H1 (cell line): ENCODE measurements around the gene POLDIP2. TPM values are rescaled to one million over a fixed set of nuclear protein-coding genes. Genes with fewer than 3 reads are reported as not detected.

Experiments
- CTCF ChIA-PET: fragments of 300-600 bp; sonication (Branson Sonifier 250); formaldehyde crosslinking; loops from one replicate; lab custom pipeline; 2021; ENCODE audit not compliant: partially characterized antibody; lab: Charles Lee
- POLR2A ChIA-PET: fragments of 300-600 bp; sonication (Branson Sonifier 250); formaldehyde crosslinking; loops from one replicate; lab custom pipeline; 2021; ENCODE audit warnings: inconsistent platforms; ENCODE audit not compliant: partially characterized antibody; lab: Charles Lee
- DNase-seq, 2 experiments: peaks; one replicate each; pipeline versions ENCODE4 v3.0.0 to v3.0.0-alpha.2; 2010 to 2022; ENCODE audit warnings: low spot score in 2 of 2, low read depth in 1 of 2, mixed read lengths in 1 of 2
- FAIRE-seq: peaks from 2 replicates; lab custom pipeline; 2011; peaks lifted over from hg19 to GRCh38; lab: Jason Lieb, UNC
- H2AFZ ChIP-seq: 2 replicates; pipeline ENCODE4 v1.8.1; 2012; ENCODE audit warnings: low read length, inconsistent platforms
- H2AK5ac ChIP-seq: 2 replicates; pipeline ENCODE4 v1.6.1; 2013; ENCODE audit warnings: low read depth, low read length
- H2BK120ac ChIP-seq: replicated peaks from 2 replicates; pipeline ENCODE3; 2013; ENCODE audit warnings: low read depth, low read length, inconsistent platforms
- H2BK12ac ChIP-seq: 2 replicates; pipeline ENCODE4 v1.6.1; 2013; ENCODE audit warnings: low read depth, low read length
- H2BK15ac ChIP-seq: 2 replicates; pipeline ENCODE4 v1.6.1; 2013; ENCODE audit warnings: low read length
- H2BK20ac ChIP-seq: 2 replicates; pipeline ENCODE4 v1.6.1; 2013; ENCODE audit warnings: low read length
- H2BK5ac ChIP-seq: 2 replicates; pipeline ENCODE4 v1.6.1; 2013; ENCODE audit warnings: low read depth, low read length
- H3K14ac ChIP-seq: 2 replicates; pipeline ENCODE4 v1.6.1; 2013; ENCODE audit warnings: inconsistent platforms; ENCODE audit not compliant: insufficient read length
- H3K18ac ChIP-seq: 2 replicates; pipeline ENCODE4 v1.6.1; 2013; ENCODE audit warnings: low read length; ENCODE audit errors: extremely low read depth
- H3K23ac ChIP-seq: 2 replicates; pipeline ENCODE4 v1.6.1; 2013; ENCODE audit warnings: inconsistent platforms; ENCODE audit not compliant: insufficient read length
- H3K23me2 ChIP-seq: 2 replicates; pipeline ENCODE4 v1.6.1; 2013; ENCODE audit warnings: low read depth, low read length
- H3K27ac ChIP-seq: 2 replicates; pipeline ENCODE4 v1.6.1; 2011; ENCODE audit warnings: low read depth, low read length, inconsistent platforms
- H3K27me3 ChIP-seq, 4 experiments: replicated peaks in 1 of 4; 1 replicate in 1 of 4; 2 replicates in 3 of 4; pipeline versions ENCODE4 v1.6.1 to v1.8.1; 2011 to 2013; ENCODE audit warnings: low read length in 3 of 4, mild to moderate bottlenecking in 3 of 4, inconsistent platforms in 2 of 4, mixed read lengths in 2 of 4, moderate library complexity in 1 of 4; ENCODE audit not compliant: control insufficient read depth in 3 of 4, insufficient read depth in 3 of 4; ENCODE audit errors: extremely low read depth in 1 of 4
- H3K36me3 ChIP-seq, 4 experiments: 2 replicates each; pipeline versions ENCODE4 v1.6.1 to v1.8.1; 2011 to 2013; ENCODE audit warnings: mild to moderate bottlenecking in 4 of 4, low read length in 3 of 4, moderate library complexity in 2 of 4, control low read depth in 1 of 4, inconsistent platforms in 1 of 4; ENCODE audit not compliant: insufficient read depth in 4 of 4, control insufficient read depth in 2 of 4
- H3K4ac ChIP-seq: replicated peaks from 2 replicates; pipeline ENCODE3; 2013; ENCODE audit warnings: low read length, low read depth, mixed read lengths, inconsistent platforms; ENCODE audit not compliant: insufficient read length
- H3K4me1 ChIP-seq, 4 experiments: replicated peaks in 1 of 4; 1 replicate in 1 of 4; 2 replicates in 3 of 4; pipeline versions ENCODE4 v1.6.1 to v1.8.1; 2011 to 2013; ENCODE audit warnings: low read length in 3 of 4, inconsistent platforms in 2 of 4, mixed read lengths in 1 of 4; ENCODE audit not compliant: insufficient read depth in 4 of 4, control insufficient read depth in 3 of 4
- H3K4me2 ChIP-seq, 2 experiments: 2 replicates each; pipeline versions ENCODE4 v1.6.1 to v1.8.1; 2011 to 2013; ENCODE audit warnings: low read depth in 2 of 2, low read length in 2 of 2, control low read depth in 1 of 2, inconsistent platforms in 1 of 2, mild to moderate bottlenecking in 1 of 2; ENCODE audit not compliant: insufficient read depth in 1 of 2
- H3K4me3 ChIP-seq, 4 experiments: fragments of 200-600, 300-600 bp in 1 of 4; sonication (generic), shearing (Covaris generic), sonication (Bioruptor Twin) in 1 of 4; 2 replicates each; pipeline versions ENCODE4 v1.5.1 to v1.8.1; 2011 to 2016; ENCODE audit warnings: low read length in 4 of 4, low read depth in 3 of 4, control low read depth in 2 of 4, inconsistent platforms in 2 of 4, mild to moderate bottlenecking in 2 of 4, mixed read lengths in 1 of 4, moderate library complexity in 1 of 4; ENCODE audit not compliant: insufficient read depth in 2 of 4; ENCODE audit errors: extremely low read depth in 1 of 4
- H3K56ac ChIP-seq: replicated peaks from 2 replicates; pipeline ENCODE3; 2013; ENCODE audit warnings: low read depth, mild to moderate bottlenecking, mixed read lengths, low read length, inconsistent platforms; ENCODE audit not compliant: insufficient read length
- H3K79me1 ChIP-seq: 2 replicates; pipeline ENCODE4 v1.6.1; 2013; ENCODE audit warnings: low read depth, low read length, control low read depth
- H3K79me2 ChIP-seq, 2 experiments: 2 replicates each; pipeline versions ENCODE4 v1.6.1 to v1.8.1; 2012 to 2013; ENCODE audit warnings: low read length in 2 of 2, mild to moderate bottlenecking in 2 of 2, inconsistent platforms in 1 of 2; ENCODE audit not compliant: insufficient read depth in 2 of 2, control insufficient read depth in 1 of 2
- H3K9ac ChIP-seq, 4 experiments: replicated peaks in 1 of 4; 1 replicate in 1 of 4; 2 replicates in 3 of 4; pipeline versions ENCODE4 v1.6.1 to v1.8.1; 2011 to 2013; ENCODE audit warnings: low read depth in 3 of 4, low read length in 3 of 4, control low read depth in 2 of 4, mild to moderate bottlenecking in 2 of 4, moderate library complexity in 2 of 4, inconsistent platforms in 1 of 4; ENCODE audit errors: extremely low read depth in 1 of 4
- H3K9me3 ChIP-seq, 2 experiments: 2 replicates each; pipeline versions ENCODE4 v1.6.1 to v1.8.1; 2012 to 2013; ENCODE audit warnings: mild to moderate bottlenecking in 2 of 2, moderate library complexity in 2 of 2, control low read depth in 1 of 2, inconsistent platforms in 1 of 2, low read depth in 1 of 2, low read length in 1 of 2, mixed read lengths in 1 of 2; ENCODE audit not compliant: insufficient read depth in 2 of 2
- H4K20me1 ChIP-seq, 2 experiments: replicated peaks in 1 of 2; 2 replicates each; pipeline versions ENCODE3 to v1.8.1; 2011 to 2013; ENCODE audit warnings: inconsistent platforms in 2 of 2, low read length in 2 of 2, mild to moderate bottlenecking in 1 of 2; ENCODE audit not compliant: insufficient read depth in 2 of 2, control insufficient read depth in 1 of 2
- H4K5ac ChIP-seq: 2 replicates; pipeline ENCODE4 v1.6.1; 2013; ENCODE audit warnings: low read length, low read depth, mixed read lengths, inconsistent platforms; ENCODE audit not compliant: insufficient read length
- H4K8ac ChIP-seq: 2 replicates; pipeline ENCODE4 v1.8.0; 2013; ENCODE audit warnings: mild to moderate bottlenecking, moderate library complexity, low read length, inconsistent platforms; ENCODE audit not compliant: insufficient read depth; ENCODE audit errors: extremely low read depth
- H4K91ac ChIP-seq: replicated peaks from 2 replicates; pipeline ENCODE3; 2013; ENCODE audit warnings: low read length, mixed read lengths, inconsistent platforms; ENCODE audit not compliant: insufficient read length
- CBX5 ChIP-seq: fragments of 300-800, 300-1000 bp; sonication (generic); IDR thresholded peaks from 2 replicates; pipeline ENCODE4 v1.7.1; 2016; ENCODE audit warnings: antibody characterized with exemption, low read length, low read depth
- MAFK ChIP-seq: IDR thresholded peaks from 2 replicates; pipeline ENCODE4 v1.6.1; 2012; ENCODE audit warnings: low read depth, mild to moderate bottlenecking, improper control_type of control experiment, low read length
- WGBS, 2 experiments: shearing (Covaris generic) in 1 of 2; methylation state at CpG; one replicate each; pipeline versions ENCODE4 v1.1.6 to v1.1.7; 2013 to 2015; ENCODE audit warnings: low lambda C conversion rate in 2 of 2, mixed read lengths in 2 of 2, inconsistent platforms in 1 of 2, low coverage in 1 of 2, missing lambda C conversion rate in 1 of 2; ENCODE audit not compliant: insufficient replicate concordance in 2 of 2, insufficient coverage in 1 of 2, insufficient read length in 1 of 2; ENCODE audit errors: extremely low coverage in 1 of 2, missing lambda C conversion rate in 1 of 2; 5-methylcytosine and 5-hydroxymethylcytosine counted together
- polyA plus RNA-seq, 7 experiments: library from polyadenylated mRNA; depleted of rRNA in 3 of 7; stranded (reverse) in 5 of 7; unstranded in 2 of 7; fragments of >200 nt in 5 of 7; fragments of 200-250 nt in 2 of 7; gene quantifications; 1 replicate in 5 of 7; 2 replicates in 1 of 7; 4 replicates in 1 of 7; pipeline versions ENCODE4 v1.2.1 to v1.2.3, GENCODE V29; 2011 to 2013; ENCODE audit warnings: missing spikeins in 2 of 7, mixed read lengths in 2 of 7
- total RNA-seq: library from RNA; stranded (reverse); fragmentation: NEBNext Ultra II Directional; extraction: Animal tissue kit (Norgen Biotek cat#: 25700); gene quantifications from 2 replicates; pipeline ENCODE4 v1.2.1, GENCODE V29; 2021

The POLDIP2 gene
- total and polyA plus RNA-seq, 2 of the 8 experiments (the other 6 are each of a cell fraction or from before 2014, with no cell fraction given) = 74.0 to 76.1 TPM

- no peak for FAIRE-seq
Observed at GRCh38 chr17:28404007-28404406, 46.7 kb upstream of the POLDIP2 start.

More at GRCh38 chr17:28404007-28404406, 46.7 kb upstream of the POLDIP2 start:
- no peak overlapping the region for H2BK12ac ChIP-seq
- TF ChIP-seq CBX5 = no peak
- TF ChIP-seq MAFK = peak; percentile 51; the same call in 1 of the 2 replicates
- TF ChIP-seq, all 59 proteins: peak for 1
- Histone ChIP-seq H3K23me2 (peaks cover 12% of the 10 kb centered on the region; the same call in 1 of the 2 replicates), H3K14ac (no peak overlapping the region), H3K9ac (no peak overlapping the region), H3K4ac (no peak overlapping the region), H2BK15ac (no peak overlapping the region), H3K27me3 (peaks cover 0 to 39% (median 15%) of the 10 kb centered on the region in 4 experiments; a peak in 5 of 7 replicates), H4K5ac (no peak overlapping the region), H2BK120ac (no peak overlapping the region), H4K8ac (no peak overlapping the region), H3K27ac (no peak overlapping the region), H4K20me1 (no peaks in the 10 kb centered on the region), H3K23ac (no peak overlapping the region), H4K91ac (no peak overlapping the region), H2AFZ (no peak overlapping the region), H3K4me1 (peaks cover 32 to 64% (median 40%) of the 10 kb centered on the region in 4 experiments), H2BK5ac (no peak overlapping the region), H2AK5ac (no peak overlapping the region), H3K9me3 (no peaks in the 10 kb centered on the region), H3K79me2 (no peaks in the 10 kb centered on the region; a peak in 1 of 4 replicates), H3K36me3 (no peaks in the 10 kb centered on the region), H2BK20ac (no peak overlapping the region), H3K79me1 (no peaks in the 10 kb centered on the region; the same call in 1 of the 2 replicates), H3K4me2 (no peak overlapping the region), H3K18ac (no peak overlapping the region), H3K56ac (no peak overlapping the region), H3K4me3 (no peak overlapping the region)
- ChIA-PET CTCF (interaction anchor here (0.6 to 5.8 kb wide), 6 partner anchors 12 to 149 kb away, joined by 3 to 52 read pairs (median 4); no protein-coding TSS in a partner anchor), POLR2A (interaction anchor here (0.7 to 12.8 kb wide), 6 partner anchors 8 to 76 kb away, joined by 3 to 135 read pairs (median 3); no protein-coding TSS in a partner anchor)
- DNase-seq = no peak
- 85% methylated on average over 2 of the region's 2 CpGs; no CpG with 5 or more reads in 1 of the 2 experiments for WGBS, 2 experiments
